AG09319 (cell line): ENCODE results near the gene NELL1.
"Not testable (repeated sequence)": the region's sequence is repeated elsewhere in the genome, so short reads cannot be mapped to it uniquely, and the experiment has no call there.

ENCODE experiments used
- DNase-seq: peaks from one replicate; pipeline ENCODE4 v3.0.0-alpha.2; 2010; ENCODE audit warnings: low read depth; ENCODE audit errors: extremely low read depth
- TF ChIP-seq, protein P1 (sequence below): IDR thresholded peaks from 2 replicates; pipeline ENCODE4 v1.5.1; 2011; ENCODE audit warnings: low read depth, mild to moderate bottlenecking, inconsistent platforms, low read length, moderate library complexity

NELL1 gene

DNA sequence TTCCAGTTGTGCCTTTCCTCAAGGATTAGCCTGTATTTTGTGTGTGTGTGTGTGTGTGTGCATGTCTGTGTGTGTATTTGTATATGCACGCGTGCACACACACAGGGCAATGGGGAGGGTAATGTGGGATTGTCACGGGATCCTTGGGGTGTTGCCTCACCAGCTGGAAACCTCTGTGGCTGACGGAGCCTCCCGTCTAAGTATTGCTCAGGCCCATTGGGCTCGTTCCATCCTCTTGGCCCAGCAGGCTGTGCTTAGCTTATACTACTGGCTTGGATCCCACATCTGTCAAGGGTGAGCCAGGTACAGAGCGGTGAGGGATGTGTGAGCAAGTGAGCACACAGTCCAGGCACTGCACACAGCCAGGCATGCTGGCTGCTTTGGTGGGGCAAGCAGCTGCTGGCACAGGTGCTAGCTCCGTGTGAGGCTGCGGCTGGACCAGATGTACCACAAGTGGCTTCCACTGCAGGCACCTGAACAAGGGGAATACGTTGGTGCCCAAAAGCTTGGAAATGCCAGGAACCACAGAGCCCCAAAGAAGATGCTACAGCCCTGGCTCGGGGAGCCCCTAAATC, 462.8 kb downstream of the NELL1 start:
- no peak for DNase-seq
- TF ChIP-seq, protein P1, sequence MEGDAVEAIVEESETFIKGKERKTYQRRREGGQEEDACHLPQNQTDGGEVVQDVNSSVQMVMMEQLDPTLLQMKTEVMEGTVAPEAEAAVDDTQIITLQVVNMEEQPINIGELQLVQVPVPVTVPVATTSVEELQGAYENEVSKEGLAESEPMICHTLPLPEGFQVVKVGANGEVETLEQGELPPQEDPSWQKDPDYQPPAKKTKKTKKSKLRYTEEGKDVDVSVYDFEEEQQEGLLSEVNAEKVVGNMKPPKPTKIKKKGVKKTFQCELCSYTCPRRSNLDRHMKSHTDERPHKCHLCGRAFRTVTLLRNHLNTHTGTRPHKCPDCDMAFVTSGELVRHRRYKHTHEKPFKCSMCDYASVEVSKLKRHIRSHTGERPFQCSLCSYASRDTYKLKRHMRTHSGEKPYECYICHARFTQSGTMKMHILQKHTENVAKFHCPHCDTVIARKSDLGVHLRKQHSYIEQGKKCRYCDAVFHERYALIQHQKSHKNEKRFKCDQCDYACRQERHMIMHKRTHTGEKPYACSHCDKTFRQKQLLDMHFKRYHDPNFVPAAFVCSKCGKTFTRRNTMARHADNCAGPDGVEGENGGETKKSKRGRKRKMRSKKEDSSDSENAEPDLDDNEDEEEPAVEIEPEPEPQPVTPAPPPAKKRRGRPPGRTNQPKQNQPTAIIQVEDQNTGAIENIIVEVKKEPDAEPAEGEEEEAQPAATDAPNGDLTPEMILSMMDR: no peak

DNA sequence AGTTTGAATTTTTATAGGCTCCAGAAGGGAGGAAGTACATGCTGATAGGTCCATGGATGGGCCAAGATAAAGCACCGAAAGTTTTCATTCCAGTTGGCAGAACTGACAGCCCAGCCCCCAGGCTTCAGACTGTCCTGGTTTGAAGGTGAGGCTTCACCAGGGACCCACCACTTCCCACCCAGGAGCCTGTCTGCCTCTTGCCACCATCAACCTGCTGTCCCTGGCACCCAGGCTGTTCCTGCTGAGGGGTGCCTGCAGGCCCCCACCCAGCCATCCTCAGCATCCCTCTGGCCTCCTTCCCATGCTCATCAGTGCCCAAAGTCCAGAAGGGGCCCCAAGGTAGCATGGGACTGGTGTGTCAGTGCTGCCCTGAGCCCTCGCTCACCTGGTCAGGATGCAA, 463.9 kb downstream of the NELL1 start:
- no peak for DNase-seq
- TF ChIP-seq, protein P1: no peak

DNA sequence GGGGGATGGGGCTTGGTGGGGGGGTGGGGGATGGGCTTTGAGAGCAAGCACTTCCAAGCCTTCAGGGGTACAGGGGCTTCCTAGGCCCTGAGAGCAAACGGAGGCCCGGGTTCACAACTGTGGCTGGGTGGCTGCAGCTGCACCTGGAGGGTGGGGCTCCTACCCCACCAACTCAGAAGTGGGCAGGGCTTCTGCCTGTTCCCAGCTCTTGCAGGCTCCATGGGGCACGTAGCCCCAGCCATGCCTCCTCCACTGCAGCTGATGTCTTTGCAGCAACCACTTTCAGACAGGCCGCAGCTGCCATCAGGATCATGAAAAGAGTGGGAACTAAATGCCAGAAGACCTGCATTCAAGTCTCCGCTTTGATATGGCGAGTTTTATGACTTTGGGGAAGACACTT, 464.3 kb downstream of the NELL1 start:
- TF ChIP-seq, protein P1: no peak
- DNase-seq: no peak

DNA sequence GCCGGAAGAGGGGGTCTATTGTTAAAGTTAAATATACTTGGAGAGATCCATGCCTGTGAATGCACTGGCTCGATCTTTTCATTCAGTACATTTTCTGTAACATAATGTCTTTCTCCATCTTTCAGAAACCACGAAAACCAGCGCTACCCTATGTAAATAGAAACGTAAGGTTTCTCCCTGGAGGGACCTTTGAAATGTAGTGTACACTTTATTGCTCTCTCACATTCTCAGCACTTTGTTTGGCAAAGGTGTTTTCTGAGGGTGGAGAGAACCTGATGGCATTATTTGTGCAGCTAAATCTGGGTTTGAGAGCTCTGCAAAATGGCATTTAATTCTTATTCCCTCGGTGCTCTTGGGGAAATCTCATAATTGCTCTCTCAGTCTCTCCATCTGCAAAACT, 468.4 kb downstream of the NELL1 start:
- TF ChIP-seq, protein P1: no peak
- no peak for DNase-seq

DNA sequence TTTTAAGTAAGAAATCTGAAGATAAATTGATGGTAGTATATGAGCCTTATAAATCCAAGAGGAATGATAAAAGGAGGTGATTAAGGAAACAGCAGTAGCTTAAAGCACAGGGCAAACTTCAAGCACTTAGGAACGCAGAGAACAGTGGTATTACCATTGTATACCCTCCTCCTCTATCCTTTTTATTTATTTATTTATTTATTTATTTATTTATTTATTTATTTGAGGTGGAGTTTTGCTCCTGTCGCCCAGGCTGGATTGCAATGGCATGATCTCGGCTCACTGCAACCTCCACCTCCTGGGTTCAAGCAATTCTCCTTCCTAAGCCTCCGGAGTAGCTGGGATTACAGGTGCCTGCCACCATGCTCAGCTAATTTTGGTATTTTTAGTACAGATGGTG, 472.2 kb downstream of the NELL1 start:
- not testable (repeated sequence) for DNase-seq

DNA sequence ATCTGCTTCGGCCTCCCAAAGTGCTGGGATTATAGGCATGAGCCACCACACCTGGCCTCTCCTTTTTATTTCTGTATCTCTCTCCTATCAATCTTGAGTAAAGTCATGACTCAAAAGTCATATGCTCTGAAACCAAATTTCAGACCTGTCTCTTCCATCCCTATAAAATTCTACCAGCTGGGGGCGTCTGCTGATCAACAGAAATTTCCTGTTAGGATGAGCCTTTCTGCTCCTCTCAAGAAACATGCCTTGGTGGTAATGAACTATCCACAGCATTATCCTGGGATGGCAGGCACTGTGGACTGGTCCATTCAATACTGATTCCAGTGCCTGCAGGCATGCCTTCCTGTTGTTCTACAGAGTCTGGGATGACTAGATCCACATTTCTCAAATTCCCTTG, 472.6 kb downstream of the NELL1 start:
- DNase-seq: no peak
- TF ChIP-seq, protein P1: no peak

DNA sequence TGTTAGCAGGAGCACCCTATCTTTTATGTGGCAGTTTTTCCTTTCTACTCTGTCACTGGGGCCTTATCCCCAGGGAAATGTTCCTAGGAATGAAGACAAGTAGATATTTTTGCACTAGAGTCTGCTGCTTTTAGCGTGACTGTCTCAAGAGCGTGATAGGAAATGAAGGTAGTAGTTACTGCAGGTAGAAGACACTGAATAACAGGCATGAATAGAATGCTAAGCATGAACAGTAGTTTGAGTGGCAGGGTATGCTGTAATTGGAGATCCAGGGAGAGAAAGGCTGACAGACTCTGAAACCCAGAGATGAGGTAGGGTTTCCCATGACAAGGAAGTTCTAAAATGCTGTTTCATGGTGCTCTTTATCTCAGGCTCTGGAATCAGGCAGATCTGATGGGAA, 475.1 kb downstream of the NELL1 start:
- DNase-seq: no peak
- TF ChIP-seq, protein P1: no peak

DNA sequence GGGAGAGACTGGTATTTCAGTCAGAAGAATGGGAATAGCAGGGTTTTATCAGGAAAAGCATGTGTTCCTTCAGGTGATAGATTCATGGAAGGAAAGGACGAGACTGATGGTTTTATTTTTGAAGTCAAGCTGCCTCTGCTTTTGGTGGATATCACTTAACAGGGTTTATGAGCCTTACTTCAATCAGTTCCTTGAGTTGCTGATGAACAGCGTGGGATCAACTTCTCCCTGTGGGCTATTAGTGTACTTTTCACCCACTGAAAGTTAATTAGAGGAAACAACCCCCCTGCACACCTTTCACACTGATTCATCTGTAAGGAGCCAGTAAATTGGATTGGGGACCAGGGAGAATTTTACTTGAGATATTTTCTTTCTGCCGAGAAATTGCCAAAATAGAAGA, 479.0 kb downstream of the NELL1 start:
- TF ChIP-seq, protein P1: no peak
- no peak for DNase-seq
